HG03139 (cell line): ENCODE data around the gene CIAO1.
"Not testable (repeated sequence)": the region's sequence is repeated elsewhere in the genome, so short reads cannot be mapped to it uniquely, and the experiment has no call there.

Experiments used
- ATAC-seq: cut with Tn5 transposase; IDR thresholded peaks from one replicate; pipeline ENCODE4 v1.9.1; 2021; ENCODE audit not compliant: unreplicated experiment

CIAO1 gene

GRCh38 chr2:96274355-96275056 lies 8.5 kb downstream of the CIAO1 start:
- ATAC-seq = no peak

- no peak for ATAC-seq
These were observed 10.9 kb downstream of the CIAO1 start for GRCh38 chr2:96276787-96277499.

- no peak for ATAC-seq
These were observed 21.3 kb downstream of the CIAO1 start for GRCh38 chr2:96287273-96287856.

GRCh38 chr2:96291751-96292150 lies 25.7 kb downstream of the CIAO1 start:
- no peak for ATAC-seq

GRCh38 chr2:96294271-96294670 lies 28.2 kb downstream of the CIAO1 start:
- not testable (repeated sequence) for ATAC-seq

GRCh38 chr2:96296925-96297324 lies 30.9 kb downstream of the CIAO1 start:
- no peak for ATAC-seq

- no peak for ATAC-seq
These were observed 35.8 kb downstream of the CIAO1 start for GRCh38 chr2:96301865-96302264.

GRCh38 chr2:96304606-96305005 lies 38.6 kb downstream of the CIAO1 start:
- no peak for ATAC-seq

GRCh38 chr2:96305091-96305978 lies 39.3 kb downstream of the CIAO1 start, which contains the start of gene SNRNP200:
TSS of gene SNRNP200 (minus strand) at chr2:96305546. CDS start at chr2:96305437, 109 bp downstream.
- peak; percentile 89 for ATAC-seq

GRCh38 chr2:96305979-96306308 lies 39.9 kb downstream of the CIAO1 start:
- no peak for ATAC-seq

GRCh38 chr2:96306370-96306769 lies 40.3 kb downstream of the CIAO1 start:
- ATAC-seq = no peak

GRCh38 chr2:96308248-96308647 lies 42.2 kb downstream of the CIAO1 start:
- no peak for ATAC-seq

- no peak for ATAC-seq
These were observed 49.0 kb downstream of the CIAO1 start for GRCh38 chr2:96315005-96315399.

GRCh38 chr2:96315400-96316071 lies 49.5 kb downstream of the CIAO1 start:
- no peak for ATAC-seq

GRCh38 chr2:96316999-96317398 lies 51.0 kb downstream of the CIAO1 start:
- ATAC-seq = no peak

- ATAC-seq = no peak
These were observed 51.6 kb downstream of the CIAO1 start for GRCh38 chr2:96317584-96317997.

- ATAC-seq = no peak
These were observed 52.7 kb downstream of the CIAO1 start for GRCh38 chr2:96318723-96319122.

GRCh38 chr2:96319396-96319795 lies 53.4 kb downstream of the CIAO1 start:
- no peak for ATAC-seq

GRCh38 chr2:96320326-96320725 lies 54.3 kb downstream of the CIAO1 start:
- ATAC-seq = no peak

GRCh38 chr2:96320728-96321622 lies 55.0 kb downstream of the CIAO1 start:
- ATAC-seq = peak; percentile 11
